Activated gamma-delta T cell treated with anti-CD3 and anti-CD28 coated beads, Interleukin-2, amount 50 U/mL, for 16 hours (primary cell): ENCODE measurements around the gene PDE4D.

Source experiments
- DNase-seq: peaks from one replicate; pipeline ENCODE4 v3.0.0-alpha.2; 2020; ENCODE audit warnings: low read depth

Gene PDE4D

DNA sequence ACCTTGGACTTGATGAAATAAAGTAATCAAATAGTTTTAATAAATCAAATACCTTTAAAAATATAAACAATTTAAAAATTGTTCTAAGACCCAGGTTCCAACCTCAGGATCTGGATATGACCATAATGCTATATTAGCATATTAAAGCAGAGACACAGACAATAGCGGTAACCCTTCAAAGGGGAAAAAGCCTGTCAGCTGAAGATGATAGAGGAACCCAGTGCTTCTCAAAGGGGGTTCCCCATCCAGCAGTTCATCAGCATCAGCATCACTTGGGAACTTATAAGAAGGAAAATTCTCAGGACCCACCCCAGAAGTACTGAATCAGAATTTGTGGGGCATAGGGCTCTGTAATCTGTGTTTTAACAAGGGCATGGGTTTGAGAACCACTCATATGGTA, 791.1 kb downstream of the PDE4D start:
- DNase-seq: no peak

- DNase-seq: no peak
Observed at GRCh38 chr5:59100875-59101274, 792.7 kb downstream of the PDE4D start.

DNA sequence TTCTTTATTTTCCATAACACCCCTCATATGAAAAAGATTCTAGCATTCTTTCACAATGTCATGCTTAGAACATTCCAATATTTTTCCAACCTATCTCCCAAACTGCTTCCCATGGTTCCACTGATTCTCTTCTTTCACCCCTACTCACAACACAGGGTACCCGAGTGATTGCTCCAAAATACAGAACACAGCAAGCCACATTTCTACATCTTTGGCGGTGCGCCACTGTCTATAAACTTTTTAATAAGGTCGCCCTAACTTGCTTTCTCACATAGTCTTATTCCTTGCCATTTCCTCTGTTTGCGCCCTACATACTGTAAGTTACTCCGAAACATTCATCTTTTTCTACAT, 793.6 kb downstream of the PDE4D start:
- no peak for DNase-seq

DNA sequence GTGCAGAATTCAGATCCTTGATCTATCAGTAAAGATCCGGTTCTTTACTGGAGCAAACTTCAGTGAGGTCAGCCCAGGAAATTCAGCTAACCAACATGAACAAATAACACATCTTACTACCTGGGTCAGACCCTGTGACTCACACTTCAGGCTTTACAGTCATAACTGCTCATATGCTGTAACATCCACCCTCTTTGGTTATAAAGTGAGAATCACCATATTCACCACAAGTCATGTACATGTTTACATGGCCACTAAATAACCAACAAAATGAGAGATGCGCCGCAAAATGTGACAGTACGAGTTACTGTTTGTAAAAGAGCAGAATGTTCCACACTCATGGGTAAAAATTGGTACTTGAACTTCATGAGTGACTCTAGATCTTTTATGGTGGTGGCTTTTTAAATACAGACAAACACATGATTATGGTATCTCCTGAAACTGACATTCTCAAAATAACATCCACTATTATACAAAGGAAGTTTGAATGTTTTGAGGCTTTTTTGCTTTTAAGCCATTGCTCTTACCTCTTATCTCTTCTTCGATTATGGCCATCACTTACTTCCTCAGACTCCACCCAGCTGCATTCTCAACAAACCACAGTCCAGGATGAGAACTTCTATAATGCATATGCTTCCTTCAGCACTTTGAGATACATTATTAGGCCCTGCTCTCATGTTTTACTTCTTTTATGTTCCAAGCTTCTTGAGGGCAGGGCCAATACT, 794.1 kb downstream of the PDE4D start:
- DNase-seq: peak; percentile 25

GRCh38 chr5:59098743-59099142, 794.8 kb downstream of the PDE4D start:
- no peak for DNase-seq

- DNase-seq: no peak
Observed at GRCh38 chr5:59097712-59098111, 795.8 kb downstream of the PDE4D start.

DNA sequence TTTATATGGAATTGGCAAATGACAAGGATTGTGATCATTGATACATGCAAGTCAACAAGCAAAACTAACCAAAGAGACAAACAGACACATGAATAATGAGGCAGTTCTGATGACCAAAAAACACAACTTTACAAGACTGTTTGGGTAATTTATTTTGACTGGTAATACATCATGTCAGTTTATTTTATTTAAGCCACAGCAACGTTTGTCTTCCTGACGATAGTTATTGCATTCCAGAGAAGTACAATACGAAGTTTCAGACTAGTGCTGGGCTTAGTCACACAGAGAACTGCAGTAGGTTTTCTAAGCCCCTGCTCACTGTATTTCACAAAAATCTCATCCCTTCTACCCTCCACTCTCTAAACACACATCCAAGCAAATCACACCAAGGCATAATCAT, 796.4 kb downstream of the PDE4D start:
- DNase-seq: no peak

DNA sequence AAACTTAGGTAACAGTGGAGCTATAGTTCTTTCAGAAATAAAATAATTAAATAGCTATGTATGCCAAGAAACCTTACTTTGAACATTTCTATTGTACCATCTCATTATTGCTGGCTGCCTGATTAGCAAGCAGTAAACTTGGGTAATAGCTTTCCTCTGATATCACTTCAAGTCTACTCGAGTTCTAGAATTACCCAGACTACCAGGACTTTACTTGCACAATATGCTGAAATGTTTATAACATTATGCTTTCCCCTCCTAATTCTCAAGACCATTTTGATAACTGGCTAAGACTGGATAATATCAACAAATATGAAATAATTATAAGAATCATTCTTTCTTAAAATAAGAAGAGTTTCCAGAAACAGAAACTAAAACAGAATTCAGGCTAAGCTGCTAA, 798.0 kb downstream of the PDE4D start:
- DNase-seq: no peak

- no peak for DNase-seq
Observed at GRCh38 chr5:59094864-59095263, 798.7 kb downstream of the PDE4D start.

- DNase-seq: no peak
Observed at GRCh38 chr5:59093329-59093728, 800.2 kb downstream of the PDE4D start.

DNA sequence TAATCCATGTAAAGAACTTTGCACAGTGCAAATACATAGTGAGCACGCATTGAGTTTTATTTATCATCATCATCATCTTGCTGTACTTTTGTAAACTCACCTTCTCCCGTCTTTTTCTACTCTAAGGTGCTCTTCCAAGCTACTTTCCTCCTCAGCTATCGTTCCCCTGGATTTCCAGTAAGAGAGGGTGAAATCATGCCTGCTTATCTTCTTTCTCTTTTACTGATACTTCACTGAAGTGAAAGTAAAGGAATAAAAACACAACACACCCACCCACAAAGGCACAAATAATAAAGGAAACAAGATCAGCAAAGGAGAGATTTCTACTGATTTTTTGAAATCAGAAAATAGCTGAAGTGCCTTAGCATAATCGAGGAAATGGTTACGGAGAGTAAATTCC, 800.8 kb downstream of the PDE4D start:
- DNase-seq: no peak

DNA sequence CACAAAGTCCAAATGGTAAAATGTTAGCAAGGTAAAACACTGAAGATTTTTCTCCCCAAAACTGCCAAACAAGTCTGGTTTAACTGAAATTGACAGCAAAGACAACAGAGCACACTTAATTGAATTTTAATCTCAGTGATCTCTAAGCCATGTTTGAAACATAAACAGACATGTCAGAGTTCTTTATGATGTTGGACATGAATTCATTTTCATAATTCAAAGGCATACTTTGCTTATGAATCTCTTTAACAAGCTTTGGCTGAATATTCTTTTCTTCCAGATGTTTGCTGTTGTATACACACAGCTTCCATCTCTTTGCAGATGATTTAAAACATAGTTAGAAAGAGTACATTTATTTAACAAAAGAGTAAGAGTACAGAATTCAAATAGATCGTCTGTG, 801.6 kb downstream of the PDE4D start:
- no peak for DNase-seq

DNA sequence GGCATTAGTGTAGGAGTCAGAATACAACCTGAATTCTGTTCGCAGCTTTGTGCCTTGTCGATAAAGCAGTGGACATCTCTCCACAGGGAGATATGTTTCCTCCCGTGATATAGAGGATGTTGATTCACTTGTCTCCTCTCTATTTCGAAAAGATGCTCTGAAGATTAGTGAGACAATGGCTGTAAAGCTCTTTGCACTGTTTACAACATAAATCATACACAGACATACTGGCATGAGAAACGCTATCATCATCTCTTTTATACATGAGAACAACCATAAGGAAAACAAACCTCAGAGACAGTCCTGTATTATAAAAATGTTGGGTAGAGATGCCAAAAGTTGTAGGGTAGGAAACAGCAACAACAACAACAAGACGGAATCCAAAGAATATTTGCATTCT, 803.2 kb downstream of the PDE4D start:
- DNase-seq: no peak

GRCh38 chr5:59089767-59090166, 803.8 kb downstream of the PDE4D start:
- no peak for DNase-seq

DNA sequence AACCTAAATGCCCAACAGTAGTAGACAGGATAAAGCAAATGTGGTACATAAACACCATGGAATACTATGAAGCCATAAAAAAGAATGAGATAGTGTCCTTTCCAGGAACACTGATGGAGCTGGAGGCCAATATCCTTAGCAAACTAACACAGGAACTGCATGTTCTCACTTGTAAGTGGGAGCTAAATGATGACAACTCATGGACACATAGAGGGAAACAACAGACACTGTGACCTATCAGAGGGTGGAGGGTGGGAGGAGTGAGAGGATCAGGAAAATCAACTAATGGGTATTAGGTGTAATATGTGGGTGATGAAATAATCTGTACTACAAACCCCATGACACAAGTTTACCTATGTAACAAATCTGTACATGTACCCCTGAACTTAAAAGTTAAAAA, 805.0 kb downstream of the PDE4D start:
- no peak for DNase-seq

- no peak for DNase-seq
Observed at GRCh38 chr5:59086024-59086423, 807.5 kb downstream of the PDE4D start.

- DNase-seq: no peak
Observed at GRCh38 chr5:59081693-59082092, 811.8 kb downstream of the PDE4D start.

- DNase-seq: no peak
Observed at GRCh38 chr5:59079622-59080620, 813.6 kb downstream of the PDE4D start.

- DNase-seq: no peak
Observed at GRCh38 chr5:59071755-59072549, 821.6 kb downstream of the PDE4D start.

DNA sequence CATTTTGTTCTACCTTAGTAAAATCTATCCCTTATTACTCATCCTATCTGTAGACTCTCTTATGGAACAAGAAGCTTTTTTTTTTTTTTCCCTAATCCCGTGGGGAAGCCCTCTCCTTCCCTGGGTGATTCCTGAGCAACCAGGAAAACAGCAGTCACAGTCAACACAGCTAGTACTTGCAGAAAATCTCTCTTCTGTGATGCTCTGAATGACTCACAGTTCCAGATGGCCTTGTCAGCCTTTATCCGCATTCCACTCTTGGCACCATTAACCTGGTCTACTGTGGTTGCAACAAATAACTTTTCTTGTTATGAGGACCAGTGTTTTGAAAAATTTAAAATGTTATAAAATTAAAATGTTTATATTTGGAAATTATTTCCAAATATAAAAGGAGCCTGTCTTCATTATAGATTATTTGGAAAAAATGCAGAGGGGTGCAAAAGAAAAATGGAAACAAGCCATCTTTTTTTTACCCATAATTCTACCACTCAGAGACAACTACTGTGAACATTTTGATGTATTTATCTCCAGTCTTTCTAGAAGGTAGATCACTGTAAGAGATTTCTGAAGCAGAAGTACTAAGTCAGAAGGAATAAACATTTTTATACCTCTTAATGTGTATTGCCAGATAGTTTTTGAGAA, 824.0 kb downstream of the PDE4D start:
- no peak for DNase-seq

DNA sequence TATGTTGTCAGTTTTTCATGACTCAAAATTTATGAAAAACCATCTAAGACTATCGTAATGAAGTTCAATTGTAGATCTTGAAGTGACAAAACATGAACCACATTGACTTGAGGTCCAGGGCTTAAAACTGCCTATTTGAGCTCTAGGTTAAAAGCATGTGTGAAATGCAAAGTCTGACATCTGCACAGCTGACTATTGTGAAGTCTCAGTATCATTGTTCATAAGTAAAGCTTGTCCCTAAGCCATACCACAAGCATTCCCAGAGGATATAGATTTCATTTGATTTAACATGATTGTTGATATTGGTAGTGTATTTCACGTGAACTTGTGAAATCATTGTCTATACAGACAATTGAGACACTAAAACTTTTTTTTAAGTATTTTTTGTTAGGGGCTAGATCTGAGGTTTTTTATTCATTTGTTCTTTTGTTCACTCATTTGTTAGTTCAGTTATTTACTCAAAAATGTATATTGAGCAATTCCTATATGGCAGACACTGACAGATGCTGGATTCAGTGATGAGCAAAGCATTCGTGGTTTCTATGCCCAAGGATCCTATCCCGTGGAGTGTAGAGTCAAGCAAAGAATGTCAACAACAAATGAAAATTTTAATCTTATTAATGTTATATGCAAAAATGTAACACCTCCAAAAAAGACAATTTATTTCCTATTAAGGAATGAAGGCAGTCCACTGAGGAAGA, 825.4 kb downstream of the PDE4D start:
- DNase-seq: no peak
